Mesothelial cell of epicardium (in vitro differentiated cells): ENCODE data around the gene OLFM1. TPM values are rescaled to one million over a fixed set of nuclear protein-coding genes. Genes with fewer than 3 reads are reported as not detected.

Experiments
- DNase-seq, 2 experiments: peaks; one replicate each; pipeline ENCODE4 v3.0.0; 2021; ENCODE audit warnings: low spot score in 2 of 2; ENCODE audit not compliant: unreplicated experiment in 2 of 2
- H3K27ac Mint-ChIP-seq: 2 replicates; pipeline ENCODE4 v1.8.0; 2021; ENCODE audit warnings: mixed read lengths
- H3K27me3 Mint-ChIP-seq: 2 replicates; pipeline ENCODE4 v1.8.0; 2021; ENCODE audit warnings: low read depth, mixed read lengths
- H3K36me3 Mint-ChIP-seq: 2 replicates; pipeline ENCODE4 v1.8.0; 2021; ENCODE audit warnings: mixed read lengths
- H3K4me1 Mint-ChIP-seq: 2 replicates; pipeline ENCODE4 v1.8.0; 2021; ENCODE audit warnings: mixed read lengths
- H3K4me3 Mint-ChIP-seq: 2 replicates; pipeline ENCODE4 v1.8.0; 2021; ENCODE audit warnings: mild to moderate bottlenecking, moderate library complexity, mixed read lengths
- H3K9me3 Mint-ChIP-seq: 2 replicates; pipeline ENCODE4 v1.8.0; 2021; ENCODE audit warnings: mixed read lengths
- CTCF ChIP-seq: fragments of 200-600 bp; sonication (generic); IDR thresholded peaks from one replicate; pipeline ENCODE4 v1.5.0; 2021; ENCODE audit warnings: antibody characterized with exemption; ENCODE audit not compliant: unreplicated experiment
- total RNA-seq: library from RNA; stranded (reverse); gene quantifications from 3 replicates; pipeline ENCODE4 v1.2.1, GENCODE V29; 2021

Gene OLFM1
- total RNA-seq, 1 donor from 2014 or later, result 2.0 TPM

- Mint-ChIP-seq H3K27ac (no peak overlapping the region), H3K4me1 (no peaks in the 10 kb centered on the region), H3K27me3 (peaks cover 40% of the 10 kb centered on the region), H3K4me3 (no peak overlapping the region), H3K9me3 (peaks cover 6% of the 10 kb centered on the region), H3K36me3 (no peaks in the 10 kb centered on the region)
- no peak for TF ChIP-seq CTCF
- no peak for DNase-seq
These were observed 39.2 kb downstream of the OLFM1 start for GRCh38 chr9:135126451-135127187.

DNA sequence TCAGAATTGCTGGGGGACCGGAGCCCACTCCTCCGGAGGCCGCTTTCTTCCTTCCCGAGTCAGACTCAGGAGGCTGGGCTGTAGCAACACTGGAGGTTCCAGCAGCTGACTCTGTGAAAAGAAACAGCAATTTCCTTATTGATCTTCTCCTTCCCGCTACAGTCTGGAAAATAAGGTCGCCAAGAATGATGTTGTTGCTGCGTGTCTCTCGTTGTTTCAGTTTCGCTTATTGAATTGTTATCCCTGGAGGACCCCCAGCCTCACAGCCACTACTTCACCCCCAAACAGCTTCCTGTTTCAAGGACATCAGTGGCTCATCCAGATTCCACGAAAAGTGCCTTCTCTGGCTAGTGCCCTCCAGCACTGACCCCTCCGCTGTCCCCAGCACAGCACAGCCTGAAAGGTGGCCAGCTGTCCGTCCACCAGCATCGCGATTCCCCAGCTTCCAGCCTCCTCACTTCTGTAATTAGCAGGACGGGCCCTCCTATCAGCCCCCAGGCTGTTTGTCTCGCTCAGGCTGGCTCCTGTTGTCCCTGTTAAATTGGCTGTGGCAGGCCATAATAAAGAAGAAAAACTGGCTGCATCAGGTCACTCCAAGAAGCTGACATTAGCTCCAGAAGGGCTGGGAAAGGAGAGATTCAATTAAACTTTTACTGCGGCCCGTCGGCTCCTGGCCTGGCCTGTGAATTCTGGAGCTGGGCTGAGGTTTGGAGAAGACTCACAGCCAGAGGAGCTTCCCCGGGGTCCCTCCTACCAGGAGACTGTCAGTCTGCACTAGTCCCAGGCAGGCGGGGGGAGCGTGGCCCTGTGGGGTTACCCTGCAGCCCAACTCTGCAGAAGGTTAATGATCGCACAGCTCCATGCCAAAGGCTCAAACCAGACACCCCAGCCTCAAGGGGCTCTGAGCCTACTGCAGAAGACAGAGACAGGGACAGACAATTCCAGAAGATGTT lies 40.5 kb downstream of the OLFM1 start:
- H3K4me1 Mint-ChIP-seq, result no peaks in the 10 kb centered on the region
- DNase-seq, result no peak
- no peak overlapping the region for H3K4me3 Mint-ChIP-seq
- H3K36me3 Mint-ChIP-seq, result no peaks in the 10 kb centered on the region
- no peak overlapping the region for H3K27ac Mint-ChIP-seq
- H3K9me3 Mint-ChIP-seq, result peaks cover 6% of the 10 kb centered on the region
- no peak for TF ChIP-seq CTCF
- H3K27me3 Mint-ChIP-seq, result peaks cover 45% of the 10 kb centered on the region

GRCh38 chr9:135129137-135129695 lies 41.7 kb downstream of the OLFM1 start:
- Mint-ChIP-seq H3K4me1 (no peaks in the 10 kb centered on the region), H3K4me3 (no peak overlapping the region), H3K27me3 (peaks cover 36% of the 10 kb centered on the region), H3K27ac (no peak overlapping the region), H3K36me3 (no peaks in the 10 kb centered on the region), H3K9me3 (peaks cover 6% of the 10 kb centered on the region)
- DNase-seq, result no peak
- TF ChIP-seq CTCF, result no peak

DNA sequence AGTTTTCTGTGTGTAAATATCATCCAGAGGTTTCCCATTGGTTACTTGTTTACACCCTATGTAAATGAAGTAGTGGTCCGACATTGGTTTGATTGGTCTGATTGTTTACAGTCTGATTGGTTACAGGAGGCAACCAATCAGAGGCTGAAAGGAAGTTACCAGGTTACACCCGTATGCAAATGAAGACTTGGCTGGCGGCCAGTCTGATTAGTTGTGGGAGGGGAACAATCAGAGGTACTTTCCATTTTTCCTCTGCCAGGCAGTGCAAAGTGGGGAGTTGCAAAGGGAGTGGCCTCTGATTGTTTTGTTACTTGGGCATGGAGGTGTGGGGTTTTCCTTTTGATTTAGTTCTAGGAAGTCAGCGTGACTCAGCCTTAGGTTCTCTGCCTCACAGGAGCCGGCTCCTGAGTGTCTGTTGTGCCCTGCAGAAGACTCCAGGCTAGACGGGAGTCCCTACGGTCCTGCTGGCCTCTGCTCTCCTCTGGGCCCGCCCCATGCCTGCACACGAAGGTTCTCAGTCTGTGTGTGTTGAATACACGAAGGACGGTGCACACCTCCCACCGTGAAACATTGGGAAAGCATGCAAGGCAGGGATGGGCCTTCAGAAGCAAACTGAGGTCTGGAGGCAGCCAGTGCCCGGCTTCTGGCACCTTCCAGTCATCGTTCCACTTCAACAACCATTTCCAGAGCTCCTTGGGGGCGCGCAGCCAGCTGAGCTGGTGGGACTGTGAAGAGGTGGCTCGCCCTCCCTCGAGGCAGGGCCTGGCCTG lies 42.9 kb downstream of the OLFM1 start:
- Mint-ChIP-seq H3K4me3 (no peak overlapping the region), H3K4me1 (no peaks in the 10 kb centered on the region), H3K27ac (no peak overlapping the region), H3K36me3 (no peaks in the 10 kb centered on the region), H3K27me3 (peaks cover 36% of the 10 kb centered on the region), H3K9me3 (peaks cover 6% of the 10 kb centered on the region)
- no peak for TF ChIP-seq CTCF
- DNase-seq, result no peak

DNA sequence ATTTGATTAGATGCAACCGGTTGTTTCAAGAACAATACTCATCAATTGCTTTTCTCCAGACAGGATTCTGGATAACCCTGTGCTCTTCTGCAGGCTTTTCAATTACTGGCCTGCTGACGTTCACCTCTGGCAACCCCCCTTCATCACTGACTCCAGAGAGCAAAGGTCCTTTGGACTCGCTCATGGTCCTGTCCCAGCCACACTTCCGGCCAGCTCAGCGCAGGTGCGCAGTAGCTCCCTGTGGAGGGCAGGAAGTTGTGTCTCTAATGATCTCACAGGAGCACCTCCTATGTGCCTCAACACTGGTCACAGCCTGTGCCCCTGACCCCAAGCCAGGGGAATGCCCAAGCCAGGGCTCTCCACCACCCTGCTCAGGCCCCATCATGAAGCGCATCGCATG lies 44.0 kb downstream of the OLFM1 start:
- no peaks in the 10 kb centered on the region for H3K36me3 Mint-ChIP-seq
- no peak for DNase-seq
- H3K4me3 Mint-ChIP-seq, result no peak overlapping the region
- TF ChIP-seq CTCF, result no peak
- no peak overlapping the region for H3K27ac Mint-ChIP-seq
- H3K9me3 Mint-ChIP-seq, result peaks cover 6% of the 10 kb centered on the region
- no peaks in the 10 kb centered on the region for H3K4me1 Mint-ChIP-seq
- H3K27me3 Mint-ChIP-seq, result peaks cover 29% of the 10 kb centered on the region
